H9 (cell line): ENCODE results near the gene SIX5. TPM values are rescaled to one million over a fixed set of nuclear protein-coding genes. Genes with fewer than 3 reads are reported as not detected.

Source experiments
- DNase-seq: peaks from one replicate; pipeline ENCODE4 v3.0.0-alpha.2; 2017
- H2AFZ ChIP-seq: one replicate; pipeline ENCODE4 v1.6.1; 2013; ENCODE audit warnings: mild to moderate bottlenecking, low read length, control low read depth, moderate library complexity
- H2AK5ac ChIP-seq: 2 replicates; pipeline ENCODE4 v1.6.1; 2013; ENCODE audit warnings: low read length, control low read depth, mixed read lengths; ENCODE audit not compliant: insufficient read length
- H2BK120ac ChIP-seq: one replicate; pipeline ENCODE4 v1.6.1; 2013; ENCODE audit warnings: low read depth, mild to moderate bottlenecking, low read length, control low read depth, inconsistent platforms; ENCODE audit not compliant: poor library complexity, severe bottlenecking
- H2BK12ac ChIP-seq: 2 replicates; pipeline ENCODE4 v1.6.1; 2013; ENCODE audit warnings: low read length, control low read depth, mixed read lengths, low read depth; ENCODE audit not compliant: insufficient read length
- H2BK15ac ChIP-seq: 2 replicates; pipeline ENCODE4 v1.6.1; 2013; ENCODE audit warnings: low read depth, low read length, control low read depth
- H2BK20ac ChIP-seq: one replicate; pipeline ENCODE4 v1.6.1; 2013; ENCODE audit warnings: low read depth, mild to moderate bottlenecking, low read length, control low read depth, inconsistent platforms; ENCODE audit not compliant: poor library complexity, severe bottlenecking
- H2BK5ac ChIP-seq: 2 replicates; pipeline ENCODE4 v1.6.1; 2013; ENCODE audit warnings: low read length, control low read depth, mixed read lengths; ENCODE audit not compliant: insufficient read length
- H3K14ac ChIP-seq: 2 replicates; pipeline ENCODE4 v1.6.1; 2013; ENCODE audit warnings: low read length, control low read depth; ENCODE audit not compliant: insufficient read depth
- H3K18ac ChIP-seq: 2 replicates; pipeline ENCODE4 v1.6.1; 2013; ENCODE audit warnings: low read depth, mild to moderate bottlenecking, mixed read lengths, low read length, control low read depth; ENCODE audit not compliant: insufficient read length
- H3K23ac ChIP-seq: 2 replicates; pipeline ENCODE4 v1.6.1; 2013; ENCODE audit warnings: low read length, control low read depth, mixed read lengths, low read depth; ENCODE audit not compliant: insufficient read length
- H3K23me2 ChIP-seq: 2 replicates; pipeline ENCODE4 v1.6.1; 2013; ENCODE audit warnings: low read depth, mild to moderate bottlenecking, mixed read lengths, low read length, control low read depth; ENCODE audit not compliant: insufficient read length, poor library complexity, severe bottlenecking
- H3K27ac ChIP-seq: 2 replicates; pipeline ENCODE4 v1.5.1; 2013; ENCODE audit warnings: low read length, control low read depth, mixed read lengths, low read depth; ENCODE audit not compliant: insufficient read length
- H3K27me3 ChIP-seq: 2 replicates; pipeline ENCODE4 v1.6.1; 2013; ENCODE audit warnings: low read length, control low read depth, inconsistent platforms; ENCODE audit not compliant: insufficient read depth
- H3K4ac ChIP-seq: 2 replicates; pipeline ENCODE4 v1.6.1; 2013; ENCODE audit warnings: low read depth, mild to moderate bottlenecking, control low read depth, inconsistent platforms, low read length, moderate library complexity
- H3K4me1 ChIP-seq: 2 replicates; pipeline ENCODE4 v1.6.1; 2013; ENCODE audit warnings: low read length, control low read depth, inconsistent platforms; ENCODE audit not compliant: insufficient read depth
- H3K4me2 ChIP-seq: 2 replicates; pipeline ENCODE4 v1.6.1; 2013; ENCODE audit warnings: low read length, control low read depth, mixed read lengths; ENCODE audit not compliant: insufficient read length, insufficient read depth
- H3K56ac ChIP-seq: 2 replicates; pipeline ENCODE4 v1.6.1; 2013; ENCODE audit warnings: low read depth, mild to moderate bottlenecking, mixed read lengths, low read length, control low read depth; ENCODE audit not compliant: insufficient read length
- H3K79me1 ChIP-seq: 2 replicates; pipeline ENCODE4 v1.6.1; 2013; ENCODE audit warnings: low read depth, mild to moderate bottlenecking, moderate library complexity, low read length, control low read depth, inconsistent platforms; ENCODE audit not compliant: insufficient read depth, poor library complexity, severe bottlenecking
- H3K79me2 ChIP-seq: 2 replicates; pipeline ENCODE4 v1.6.1; 2013; ENCODE audit warnings: low read length, control low read depth, inconsistent platforms; ENCODE audit not compliant: insufficient read depth
- H3K9ac ChIP-seq: 2 replicates; pipeline ENCODE4 v1.6.1; 2013; ENCODE audit warnings: low read length, control low read depth, mixed read lengths; ENCODE audit not compliant: insufficient read length; ENCODE audit errors: extremely low read depth
- H3K9me3 ChIP-seq: one replicate; pipeline ENCODE4 v1.6.1; 2013; ENCODE audit warnings: low read depth, low read length, inconsistent platforms; ENCODE audit not compliant: control insufficient read depth
- H3T11ph ChIP-seq: one replicate; pipeline ENCODE4 v1.6.1; 2013; ENCODE audit warnings: mild to moderate bottlenecking, low read length, control low read depth, inconsistent platforms
- H4K20me1 ChIP-seq: one replicate; pipeline ENCODE4 v1.6.1; 2013; ENCODE audit not compliant: control insufficient read depth, insufficient read length, insufficient read depth
- H4K5ac ChIP-seq: 2 replicates; pipeline ENCODE4 v1.6.1; 2013; ENCODE audit warnings: low read depth, mild to moderate bottlenecking, mixed read lengths, low read length, control low read depth; ENCODE audit not compliant: insufficient read length
- H4K8ac ChIP-seq: replicated peaks from 2 replicates; pipeline ENCODE4 v1.6.1; 2013; ENCODE audit warnings: low read length, control low read depth, mixed read lengths, low read depth; ENCODE audit not compliant: insufficient read length
- H4K91ac ChIP-seq: 2 replicates; pipeline ENCODE4 v1.6.1; 2013; ENCODE audit warnings: low read depth, mild to moderate bottlenecking, moderate library complexity, mixed read lengths, low read length, control low read depth; ENCODE audit not compliant: insufficient read length
- H3K27ac Mint-ChIP-seq, 3 experiments: 2 replicates in 2 of 3; 3 replicates in 1 of 3; pipeline ENCODE4 v1.8.0; 2020 to 2021; ENCODE audit warnings: mixed read lengths in 3 of 3, mild to moderate bottlenecking in 1 of 3, moderate library complexity in 1 of 3
- H3K27me3 Mint-ChIP-seq: 2 replicates; pipeline ENCODE4 v1.8.0; 2021; ENCODE audit warnings: low read depth, mild to moderate bottlenecking, moderate library complexity, mixed read lengths
- H3K36me3 Mint-ChIP-seq, 3 experiments: 2 replicates in 2 of 3; 3 replicates in 1 of 3; pipeline ENCODE4 v1.8.0; 2020 to 2021; ENCODE audit warnings: low read depth in 3 of 3, mixed read lengths in 3 of 3; ENCODE audit not compliant: insufficient read depth in 1 of 3
- H3K4me1 Mint-ChIP-seq, 2 experiments: 2 replicates each; pipeline ENCODE4 v1.8.0; 2020; ENCODE audit warnings: mixed read lengths in 2 of 2
- H3K4me3 Mint-ChIP-seq, 2 experiments: 2 replicates in 1 of 2; 3 replicates in 1 of 2; pipeline ENCODE4 v1.8.0; 2020 to 2021; ENCODE audit warnings: mild to moderate bottlenecking in 2 of 2, mixed read lengths in 2 of 2, moderate library complexity in 1 of 2
- H3K9me3 Mint-ChIP-seq, 2 experiments: 2 replicates in 1 of 2; 3 replicates in 1 of 2; pipeline ENCODE4 v1.8.0; 2020; ENCODE audit warnings: mild to moderate bottlenecking in 2 of 2, mixed read lengths in 2 of 2, moderate library complexity in 1 of 2
- CTCF ChIP-seq: fragments of 200-600 bp; sonication (generic); conservative IDR thresholded peaks from 3 replicates; pipeline ENCODE4 v1.8.0; 2021; ENCODE audit warnings: antibody characterized with exemption, mild to moderate bottlenecking
- WGBS: extraction: QIAGEN DNeasy Blood & Tissue Kit; methylation state at CpG from one replicate; pipeline ENCODE4 v1.1.7; 2013; ENCODE audit warnings: missing lambda C conversion rate, low lambda C conversion rate, mixed read lengths; ENCODE audit not compliant: insufficient read length; ENCODE audit errors: extremely low coverage; 5-methylcytosine and 5-hydroxymethylcytosine counted together
- total RNA-seq: library from RNA; stranded (reverse); gene quantifications from 2 replicates; pipeline ENCODE4 v1.2.1, GENCODE V29; 2021

Gene SIX5
- total RNA-seq, 1 experiment from 2014 or later: 41.7 TPM

GRCh38 chr19:45715139-45715538 lies 53.9 kb downstream of the SIX5 start:
- no CpG with 5 or more reads among the region's 3 CpGs for WGBS
- no peak overlapping the region for H3K9ac ChIP-seq
- no peaks in the 10 kb centered on the region for H4K20me1 ChIP-seq
- no peak overlapping the region for H3T11ph ChIP-seq
- H3K9me3 ChIP-seq: no peaks in the 10 kb centered on the region
- peaks cover 17 to 30% (median 26%) of the 10 kb centered on the region in 3 experiments; a peak in 6 of 7 replicates for H3K36me3 Mint-ChIP-seq
- H3K23ac ChIP-seq: no peak overlapping the region
- no peak overlapping the region for H2AK5ac ChIP-seq
- no peak overlapping the region for H2BK120ac ChIP-seq
- no peak overlapping the region for H3K27ac ChIP-seq
- H3K9me3 Mint-ChIP-seq: no peaks in the 10 kb centered on the region
- no peak overlapping the region for H3K4me2 ChIP-seq
- peaks cover 29 to 40% of the 10 kb centered on the region in 2 experiments for H3K4me1 Mint-ChIP-seq
- H4K5ac ChIP-seq: no peak overlapping the region
- H4K91ac ChIP-seq: no peak overlapping the region
- H3K4me1 ChIP-seq: no peaks in the 10 kb centered on the region
- no peak overlapping the region for H3K4ac ChIP-seq
- H2BK20ac ChIP-seq: no peak overlapping the region
- H3K79me1 ChIP-seq: no peaks in the 10 kb centered on the region
- H3K4me3 Mint-ChIP-seq: peak overlapping the region in 1 of 2 experiments; percentile 91; a peak in 2 of 5 replicates
- H4K8ac ChIP-seq: no peak overlapping the region
- DNase-seq: no peak
- H3K14ac ChIP-seq: no peak overlapping the region
- H3K79me2 ChIP-seq: peaks cover 12% of the 10 kb centered on the region; the same call in 1 of the 2 replicates
- no peak overlapping the region for H2AFZ ChIP-seq
- no peak overlapping the region for H2BK5ac ChIP-seq
- no peaks in the 10 kb centered on the region; the same call in 1 of the 2 replicates for H3K27me3 Mint-ChIP-seq
- no peaks in the 10 kb centered on the region for H3K27me3 ChIP-seq
- no peak overlapping the region for H3K18ac ChIP-seq
- H2BK12ac ChIP-seq: no peak overlapping the region
- TF ChIP-seq CTCF: no peak
- H3K56ac ChIP-seq: no peak overlapping the region
- H3K27ac Mint-ChIP-seq: peak overlapping the region in 1 of 3 experiments; percentile 27; a peak in 2 of 7 replicates
- peaks cover 14% of the 10 kb centered on the region for H3K23me2 ChIP-seq
- H2BK15ac ChIP-seq: no peak overlapping the region

Other genes with a start within 250 kb of the SIX5 start
- 13.0 and 14.7 TPM in 2 replicates for gene OPA3, start 184.4 kb downstream of the SIX5 start, total RNA-seq
- gene GPR4, start 167.0 kb downstream of the SIX5 start, total RNA-seq: 0.07 TPM in 1 of 2 replicates, not detected in the other
- 19.1 and 22.6 TPM in 2 replicates for gene EML2, start 129.9 kb downstream of the SIX5 start, total RNA-seq
- gene GIPR, start 101.0 kb downstream of the SIX5 start, total RNA-seq: 0.55 and 0.61 TPM in 2 replicates
- gene SNRPD2, start 77.3 kb downstream of the SIX5 start, total RNA-seq: 793 and 808 TPM in 2 replicates
- 13.7 and 14.1 TPM in 2 replicates for gene QPCTL, start 76.6 kb downstream of the SIX5 start, total RNA-seq
- 43.6 and 43.9 TPM in 2 replicates for gene FBXO46, start 38.4 kb downstream of the SIX5 start, total RNA-seq
- 0.07 TPM in 1 of 2 replicates, not detected in the other for gene MEIOSIN, start 35.8 kb downstream of the SIX5 start, total RNA-seq
- 63.9 and 67.4 TPM in 2 replicates for gene DMPK, start 13.2 kb upstream of the SIX5 start, total RNA-seq
- 70.7 and 75.1 TPM in 2 replicates for gene DMWD, start 23.6 kb upstream of the SIX5 start, total RNA-seq
- gene RSPH6A, start 46.1 kb upstream of the SIX5 start, total RNA-seq: 0.29 and 0.55 TPM in 2 replicates
- gene SYMPK, start 93.9 kb upstream of the SIX5 start, total RNA-seq: 104 and 113 TPM in 2 replicates
- gene FOXA3, start 95.1 kb upstream of the SIX5 start, total RNA-seq: 22.2 and 24.9 TPM in 2 replicates
- 28.2 and 29.3 TPM in 2 replicates for gene IRF2BP1, start 116.9 kb upstream of the SIX5 start, total RNA-seq
- gene MYPOP, start 133.4 kb upstream of the SIX5 start, total RNA-seq: 9.0 and 9.5 TPM in 2 replicates
- not detected in 2 replicates for gene NANOS2, start 145.5 kb upstream of the SIX5 start, total RNA-seq
- 8.8 and 8.9 TPM in 2 replicates for gene NOVA2, start 204.6 kb upstream of the SIX5 start, total RNA-seq
- gene CCDC61, start 226.2 kb upstream of the SIX5 start, total RNA-seq: 15.9 and 16.9 TPM in 2 replicates